Adrenal gland (tissue), 12 donors: Measurements from ENCODE around the gene LYPD6. TPM values are rescaled to one million over a fixed set of nuclear protein-coding genes. Genes with fewer than 3 reads are reported as not detected.

Experiments
- DNase-seq, 7 donors: peaks; one replicate each; pipeline ENCODE4 v3.0.0-alpha.2; 2019 to 2020
- H3K27ac ChIP-seq, 5 donors: fragments of 200-600 bp; sonication (generic) in 4 of 5; 1 replicate in 3 of 5; 2 replicates in 2 of 5; pipeline versions ENCODE4 v1.5.1 to v1.8.0; 2016 to 2020; ENCODE audit warnings: mild to moderate bottlenecking in 1 of 5
- H3K27me3 ChIP-seq: fragments of 200-600 bp; 2 replicates; pipeline ENCODE4 v1.8.0; 2021
- H3K36me3 ChIP-seq, 2 donors: fragments of 200-600 bp; replicated peaks in 1 of 2; 1 replicate in 1 of 2; 2 replicates in 1 of 2; pipeline versions ENCODE4 v1.5.1 to v1.8.0; 2018 to 2022
- H3K4me1 ChIP-seq, 2 donors: fragments of 200-600 bp; replicated peaks in 1 of 2; 1 replicate in 1 of 2; 2 replicates in 1 of 2; pipeline versions ENCODE4 v1.5.1 to v1.8.0; 2018 to 2021
- H3K4me3 ChIP-seq, 4 donors: fragments of 200-600 bp; sonication (generic) in 3 of 4; one replicate each; pipeline ENCODE4 v1.5.1; 2016 to 2018
- H3K9me3 ChIP-seq, 3 donors: fragments of 200-600 bp; sonication (generic) in 1 of 3; replicated peaks in 1 of 3; 1 replicate in 2 of 3; 2 replicates in 1 of 3; pipeline versions ENCODE4 v1.5.1 to v1.8.0; 2016 to 2021
- CTCF ChIP-seq, 6 experiments: fragments of 450-650 bp in 4 of 6; fragments of 200-600 bp in 2 of 6; sonication (generic) in 1 of 6; IDR thresholded peaks; 1 replicate in 5 of 6; 2 replicates in 1 of 6; pipeline versions ENCODE4 v1.5.1 to v1.8.0; 2016 to 2021; ENCODE audit warnings: antibody characterized with exemption in 6 of 6, mild to moderate bottlenecking in 2 of 6, moderate library complexity in 1 of 6
- POLR2A ChIP-seq, 2 donors: fragments of 450-650 bp; IDR thresholded peaks; one replicate each; pipeline ENCODE4 v1.6.1; 2017; ENCODE audit warnings: antibody characterized with exemption in 2 of 2, mild to moderate bottlenecking in 2 of 2, moderate library complexity in 1 of 2
- WGBS, 4 donors: extraction: QIAGEN DNeasy Blood & Tissue Kit in 2 of 4; methylation state at CpG; one replicate each; pipeline versions ENCODE4 v1.1.5 to v1.1.7; 2013 to 2017; 5-methylcytosine and 5-hydroxymethylcytosine counted together
- intact Hi-C, 2 donors: fragments of 100-400 bp; cut with DNase I; formaldehyde crosslinking; loops; one replicate each; pipeline versions ENCODE4 v1.14.1 to v1.15.0; 2022 to 2023
- polyA plus RNA-seq, 3 donors: library from polyadenylated mRNA; stranded (reverse); fragments of 200-250 nt in 2 of 3; fragments of 350-450 nt in 1 of 3; fragmentation: Illumina TruSeq in 1 of 3; extraction: RNeasy Lipid Tissue Mini Kit (QIAGEN cat#74804) in 1 of 3; gene quantifications; one replicate each; pipeline ENCODE4 v1.2.3, GENCODE V29; 2013 to 2014
- total RNA-seq, 9 donors: library from RNA; depleted of rRNA in 4 of 9; stranded (reverse); fragments of >200 nt in 4 of 9; fragments of 120-200 nt in 1 of 9; fragmentation: NEBNext Ultra II Directional in 1 of 9; extraction: Animal tissue kit (Norgen Biotek cat#: 25700) in 1 of 9; gene quantifications; one replicate each; pipeline versions ENCODE4 v1.1.0 to v1.2.4, GENCODE V29; 2013 to 2023
- donor health status: healthy with polysubstance abuse.
- donor health status: Bipolar disorder and iron deficiency.
- donor health status: DM: yes; HTN: yes; CAD: no.
- donor health status: DM: no; HTN: no; CAD: no.
- donor health status: DM: no; HTN: no; CAD: no.
- donor health status: DM: yes; HTN: yes; CAD: no.

The LYPD6 gene
- total and polyA plus RNA-seq, 12 donors: 0.06 to 1.2 (median 0.16) TPM; not detected in 4

DNA sequence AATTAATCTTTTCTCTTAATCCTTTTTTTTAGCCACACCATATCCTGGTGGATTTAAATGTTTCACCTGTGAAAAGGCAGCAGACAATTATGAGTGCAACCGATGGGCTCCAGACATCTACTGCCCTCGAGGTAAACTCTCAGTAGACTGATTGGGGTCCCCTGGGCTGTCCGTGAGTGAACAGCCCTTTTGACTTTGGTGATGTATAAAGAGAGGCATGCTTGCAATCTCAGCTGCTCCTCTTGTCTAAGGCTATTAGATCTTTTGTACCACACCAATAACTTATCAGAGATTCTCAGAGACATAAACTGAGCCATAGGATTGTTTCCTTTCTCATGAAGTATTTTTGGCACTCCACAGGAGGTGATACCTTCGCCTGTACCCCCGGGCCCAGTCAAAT lies 118.6 kb downstream of the LYPD6 start:
- Histone ChIP-seq H3K36me3 (no peaks in the 10 kb centered on the region), H3K27ac (no peak overlapping the region), H3K4me3 (no peak overlapping the region), H3K27me3 (no peaks in the 10 kb centered on the region), H3K4me1 (no peaks in the 10 kb centered on the region), H3K9me3 (no peaks in the 10 kb centered on the region)
- TF ChIP-seq POLR2A (IDR thresholded peaks at IDR 0.05) (no peak), CTCF (IDR thresholded peaks at IDR 0.05) (no peak)
- no peak for DNase-seq
- WGBS, 4 donors: 58 to 81% (median 75%) methylated on average over 5 of the region's 5 CpGs
- intact Hi-C loops: no loop called here

DNA sequence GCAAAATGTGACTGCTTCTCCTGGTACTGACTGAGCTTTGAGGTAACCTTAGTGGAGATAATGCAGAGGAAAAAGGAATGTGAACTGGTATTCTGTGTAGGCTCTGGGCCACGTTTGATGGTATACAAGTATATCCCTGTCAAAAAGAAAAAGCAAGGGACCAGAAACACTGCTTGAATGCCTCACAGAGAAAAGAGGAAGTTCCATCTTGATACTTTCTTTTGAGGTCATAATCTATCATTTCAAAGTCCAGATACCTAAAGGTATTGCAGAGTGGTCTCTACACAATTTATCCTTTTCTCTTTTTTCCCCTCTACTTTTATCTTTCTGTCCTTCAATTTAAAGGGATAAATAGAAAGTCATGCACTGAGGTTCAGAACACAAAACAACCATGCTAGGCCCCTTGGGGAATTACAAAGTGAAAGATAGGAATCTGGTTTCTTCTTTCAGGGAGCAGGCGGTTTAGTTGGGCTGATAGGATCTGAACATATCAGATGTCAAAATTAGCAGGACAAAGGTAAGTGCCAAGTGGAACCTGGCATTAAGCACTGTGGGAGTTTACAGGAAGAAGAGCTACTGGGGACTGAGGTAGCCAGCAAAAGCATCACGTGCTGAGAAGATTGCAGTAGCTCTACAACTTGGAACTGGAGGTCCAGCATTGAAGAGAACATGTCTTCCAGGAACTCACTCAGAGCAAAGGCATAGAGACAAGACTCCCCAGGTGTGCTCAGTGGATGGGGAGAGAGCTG lies 121.2 kb downstream of the LYPD6 start:
- Histone ChIP-seq H3K4me3 (no peak overlapping the region), H3K27me3 (no peaks in the 10 kb centered on the region), H3K9me3 (no peaks in the 10 kb centered on the region), H3K27ac (no peak overlapping the region), H3K4me1 (no peaks in the 10 kb centered on the region), H3K36me3 (no peaks in the 10 kb centered on the region)
- TF ChIP-seq POLR2A (IDR thresholded peaks at IDR 0.05) (no peak), CTCF (IDR thresholded peaks at IDR 0.05) (no peak)
- no peak for DNase-seq
- intact Hi-C loops: no loop called here
- 56 to 66% (median 64%) methylated on average over 3 of the region's 3 CpGs for WGBS, 4 donors

DNA sequence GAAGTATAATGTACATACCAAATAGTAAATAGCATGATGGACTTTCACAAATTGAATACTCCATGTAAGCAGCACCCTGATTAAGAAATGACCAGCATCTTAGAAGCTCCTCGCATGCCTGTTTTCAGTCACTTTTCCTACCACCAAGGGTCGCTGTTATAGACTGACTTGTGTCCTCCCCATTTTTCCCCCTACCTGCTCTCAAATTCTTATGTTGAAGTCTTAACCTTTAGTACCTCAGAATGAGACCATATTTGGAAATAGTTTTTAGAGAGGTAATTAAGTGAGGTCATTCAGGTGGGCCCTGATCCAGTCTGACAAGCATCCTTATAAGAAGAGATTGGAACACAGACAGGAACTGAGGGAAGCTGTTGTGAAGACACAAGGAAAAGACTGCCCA lies 125.9 kb downstream of the LYPD6 start:
- no peak overlapping the region for H3K4me3 ChIP-seq
- H3K36me3 ChIP-seq: no peaks in the 10 kb centered on the region
- WGBS, 4 donors: 70 to 78% (median 73%) methylated on average over 2 of the region's 2 CpGs
- H3K4me1 ChIP-seq: no peaks in the 10 kb centered on the region
- no peak for DNase-seq
- no peaks in the 10 kb centered on the region for H3K27me3 ChIP-seq
- intact Hi-C loops: no loop called here
- H3K27ac ChIP-seq: no peak overlapping the region
- no peak for TF ChIP-seq CTCF (IDR thresholded peaks at IDR 0.05)
- no peak for TF ChIP-seq POLR2A (IDR thresholded peaks at IDR 0.05)
- H3K9me3 ChIP-seq: no peaks in the 10 kb centered on the region

DNA sequence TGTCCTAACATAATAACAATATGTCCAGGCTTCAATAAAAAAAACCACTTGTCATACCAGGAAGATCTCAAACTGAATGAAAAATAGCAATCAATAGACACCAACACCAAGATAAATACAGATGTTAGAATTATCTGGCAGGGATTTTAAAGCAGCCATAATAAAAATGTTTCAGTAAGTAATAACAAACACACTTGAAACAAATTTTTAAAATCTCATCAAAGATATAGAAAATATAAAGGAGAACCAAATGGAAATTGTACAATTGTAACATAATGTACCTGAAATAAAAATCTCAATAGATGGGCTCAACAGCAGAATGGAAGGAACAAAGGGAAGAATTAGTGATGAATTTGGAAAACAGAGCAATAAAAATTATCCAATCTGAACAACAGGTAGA lies 128.1 kb downstream of the LYPD6 start:
- DNase-seq: no peak
- H3K4me3 ChIP-seq: no peak overlapping the region
- TF ChIP-seq CTCF (IDR thresholded peaks at IDR 0.05): no peak
- TF ChIP-seq POLR2A (IDR thresholded peaks at IDR 0.05): no peak
- no peaks in the 10 kb centered on the region for H3K36me3 ChIP-seq
- no peak overlapping the region for H3K27ac ChIP-seq
- H3K9me3 ChIP-seq: peaks cover 0 to 3% (median 0%) of the 10 kb centered on the region in 3 donors
- H3K27me3 ChIP-seq: no peaks in the 10 kb centered on the region
- intact Hi-C loops: no loop called here
- H3K4me1 ChIP-seq: no peaks in the 10 kb centered on the region
